Stomach (tissue), 9 donors: ENCODE data around the gene FAM89B. TPM values are rescaled to one million over a fixed set of nuclear protein-coding genes. Genes with fewer than 3 reads are reported as not detected.

Experiments
- DNase-seq, 2 donors: peaks; one replicate each; pipeline versions ENCODE4 v3.0.0 to v3.0.0-alpha.2; 2013 to 2019
- H3K27ac ChIP-seq, 5 donors: fragments of 200-600 bp in 4 of 5; sonication (generic) in 4 of 5; one replicate each; pipeline ENCODE4 v1.5.1; 2013 to 2019; ENCODE audit warnings: mild to moderate bottlenecking in 1 of 5, moderate library complexity in 1 of 5
- H3K27me3 ChIP-seq, 3 donors: fragments of 200-600 bp; sonication (generic); one replicate each; pipeline ENCODE4 v1.5.1; 2017 to 2019; ENCODE audit warnings: mixed run types in 1 of 3
- H3K36me3 ChIP-seq, 4 donors: fragments of 200-600 bp; sonication (generic); 1 replicate in 3 of 4; 2 replicates in 1 of 4; pipeline ENCODE4 v1.5.1; 2016 to 2019
- H3K4me1 ChIP-seq, 4 donors: fragments of 200-600 bp; sonication (generic); one replicate each; pipeline ENCODE4 v1.5.1; 2016 to 2019
- H3K4me3 ChIP-seq, 4 donors: fragments of 200-600 bp; sonication (generic) in 3 of 4; one replicate each; pipeline ENCODE4 v1.5.1; 2016 to 2019; ENCODE audit warnings: mild to moderate bottlenecking in 1 of 4
- H3K9me3 ChIP-seq, 4 donors: fragments of 200-600 bp; sonication (generic); one replicate each; pipeline ENCODE4 v1.5.1; 2016 to 2019
- EP300 ChIP-seq: sonication (generic); formaldehyde crosslinking; IDR thresholded peaks from one replicate; pipeline ENCODE4 v1.6.1; 2017; ENCODE audit warnings: antibody characterized with exemption
- POLR2A ChIP-seq, 4 donors: fragments of 450-650 bp; IDR thresholded peaks; one replicate each; pipeline ENCODE4 v1.6.1; 2016; ENCODE audit warnings: antibody characterized with exemption in 4 of 4, control low read depth in 2 of 4, mild to moderate bottlenecking in 1 of 4, moderate library complexity in 1 of 4
- POLR2AphosphoS5 ChIP-seq, 3 donors: sonication (generic); formaldehyde crosslinking; IDR thresholded peaks; one replicate each; pipeline ENCODE4 v1.6.1; 2016; ENCODE audit warnings: antibody characterized with exemption in 3 of 3
- WGBS, 5 donors: extraction: QIAGEN DNeasy Blood & Tissue Kit in 3 of 5; methylation state at CpG; one replicate each; pipeline versions ENCODE4 v1.1.5 to v1.1.7; 2013 to 2018; 5-methylcytosine and 5-hydroxymethylcytosine counted together
- intact Hi-C: fragments of 100-400 bp; cut with DNase I; formaldehyde crosslinking; loops from one replicate; pipeline ENCODE4 v1.15.1; 2023; ENCODE audit warnings: low total_unique reads
- polyA plus RNA-seq, 3 donors: library from polyadenylated mRNA; stranded (reverse); fragments of 200-250 nt; gene quantifications; one replicate each; pipeline ENCODE4 v1.2.3, GENCODE V29; 2013
- total RNA-seq, 5 donors: library from RNA; depleted of rRNA; stranded (reverse); fragments of >200 nt; gene quantifications; one replicate each; pipeline versions ENCODE4 v1.1.0 to v1.2.3, GENCODE V29; 2014 to 2016
- TF ChIP-seq, protein P1 (sequence below), 7 experiments: fragments of 450-650 bp in 4 of 7; fragments of 200-600 bp in 3 of 7; sonication (generic) in 3 of 7; IDR thresholded peaks; one replicate each; pipeline ENCODE4 v1.5.1; 2016 to 2019; ENCODE audit warnings: antibody characterized with exemption in 7 of 7, control low read depth in 2 of 7, mild to moderate bottlenecking in 1 of 7
- donor health status: healthy with polysubstance abuse.
- donor health status: Bipolar disorder and iron deficiency.
- donor health status: healthy.

FAM89B gene
- total and polyA plus RNA-seq, 8 donors: 3.9 to 68.2 (median 56.8) TPM

DNA sequence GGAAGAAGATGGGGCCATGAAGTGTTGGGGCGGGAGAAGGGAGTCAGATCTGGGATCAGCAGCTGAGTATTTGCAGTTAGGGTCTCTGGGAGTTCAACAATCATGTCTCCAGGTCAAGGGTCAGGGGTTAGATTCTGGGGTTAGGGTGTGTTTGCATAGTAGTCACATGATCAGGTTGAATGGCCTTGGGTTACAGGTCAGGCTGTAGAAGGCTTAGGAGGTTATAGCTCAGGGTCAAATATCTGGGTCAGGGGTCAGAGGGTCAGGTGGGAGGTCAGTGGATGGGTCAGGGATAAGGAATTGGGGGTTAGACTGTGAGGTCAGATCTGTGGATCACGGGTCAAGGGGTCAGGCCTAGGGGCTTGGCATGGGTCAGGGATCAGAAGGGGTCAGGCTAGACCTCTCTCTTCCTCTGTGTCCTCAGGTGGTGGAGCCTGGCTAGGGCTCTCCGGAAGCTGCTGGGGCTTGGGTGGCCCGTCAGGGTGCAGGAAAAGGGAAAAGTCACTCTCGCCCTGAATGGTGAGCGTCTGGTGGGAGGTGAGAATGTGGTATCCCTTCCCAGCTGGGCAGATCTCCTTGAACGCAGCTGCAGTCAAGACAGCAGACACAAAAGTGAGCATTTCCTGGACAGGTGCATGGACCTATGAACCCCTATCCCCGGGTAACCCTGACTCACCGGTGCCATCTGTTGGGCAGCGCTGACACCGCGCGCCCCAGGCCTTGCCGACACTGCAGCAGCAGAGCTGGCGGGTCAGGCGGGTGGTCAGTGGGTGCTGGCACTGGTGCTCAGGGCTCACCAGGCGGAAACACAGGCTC lies 20.6 kb upstream of the FAM89B start:
- intact Hi-C loops: no loop called here
- DNase-seq: peak; percentile 81 to 86
- WGBS, 5 donors: 47 to 56% (median 52%) methylated on average over 12 to 17 of the region's 17 CpGs
- peak overlapping the region in 1 of 4 donors; percentile 30 for H3K4me3 ChIP-seq
- H3K27ac ChIP-seq: peak overlapping the region; percentile 39 to 68 (median 55)
- H3K27me3 ChIP-seq: no peaks in the 10 kb centered on the region
- peaks cover 0 to 63% (median 36%) of the 10 kb centered on the region in 4 donors for H3K36me3 ChIP-seq
- H3K9me3 ChIP-seq: no peaks in the 10 kb centered on the region
- peaks cover 28 to 74% (median 64%) of the 10 kb centered on the region in 4 donors for H3K4me1 ChIP-seq
- TF ChIP-seq POLR2AphosphoS5 (IDR thresholded peaks at IDR 0.05) (peak in 2 of 3 donors; percentile 23 to 61), POLR2A (IDR thresholded peaks at IDR 0.05) (no peak), EP300 (no peak)
- TF ChIP-seq, protein P1, sequence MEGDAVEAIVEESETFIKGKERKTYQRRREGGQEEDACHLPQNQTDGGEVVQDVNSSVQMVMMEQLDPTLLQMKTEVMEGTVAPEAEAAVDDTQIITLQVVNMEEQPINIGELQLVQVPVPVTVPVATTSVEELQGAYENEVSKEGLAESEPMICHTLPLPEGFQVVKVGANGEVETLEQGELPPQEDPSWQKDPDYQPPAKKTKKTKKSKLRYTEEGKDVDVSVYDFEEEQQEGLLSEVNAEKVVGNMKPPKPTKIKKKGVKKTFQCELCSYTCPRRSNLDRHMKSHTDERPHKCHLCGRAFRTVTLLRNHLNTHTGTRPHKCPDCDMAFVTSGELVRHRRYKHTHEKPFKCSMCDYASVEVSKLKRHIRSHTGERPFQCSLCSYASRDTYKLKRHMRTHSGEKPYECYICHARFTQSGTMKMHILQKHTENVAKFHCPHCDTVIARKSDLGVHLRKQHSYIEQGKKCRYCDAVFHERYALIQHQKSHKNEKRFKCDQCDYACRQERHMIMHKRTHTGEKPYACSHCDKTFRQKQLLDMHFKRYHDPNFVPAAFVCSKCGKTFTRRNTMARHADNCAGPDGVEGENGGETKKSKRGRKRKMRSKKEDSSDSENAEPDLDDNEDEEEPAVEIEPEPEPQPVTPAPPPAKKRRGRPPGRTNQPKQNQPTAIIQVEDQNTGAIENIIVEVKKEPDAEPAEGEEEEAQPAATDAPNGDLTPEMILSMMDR (IDR thresholded peaks at IDR 0.05): peak in 4 of 7 experiments; percentile 25 to 36 (median 34)

DNA sequence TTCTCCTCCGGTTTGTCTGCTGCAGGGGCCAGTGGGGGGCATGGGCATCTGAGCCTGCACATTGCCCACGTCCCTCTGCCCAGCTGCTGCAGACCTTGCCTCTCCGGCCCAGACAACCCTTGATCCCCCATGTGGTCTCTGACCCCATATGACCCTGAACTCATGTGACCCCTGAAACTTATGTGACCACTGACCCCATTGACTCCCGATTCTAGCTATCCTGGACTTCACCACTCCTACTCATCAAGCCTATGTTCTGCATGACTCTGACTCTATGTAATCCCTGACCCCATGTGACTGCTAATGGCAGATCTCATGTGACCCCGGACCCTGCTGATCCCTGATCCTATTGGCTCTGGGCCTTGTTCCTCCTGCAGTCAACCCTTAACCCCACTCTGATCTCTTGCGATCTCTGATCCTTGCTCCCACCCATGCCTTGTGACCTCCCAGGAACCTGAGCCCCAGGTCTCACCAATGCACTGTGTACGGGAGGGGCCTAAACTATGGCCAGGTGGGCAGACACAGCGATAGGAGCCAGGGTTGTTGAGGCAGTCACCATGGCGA lies 19.9 kb upstream of the FAM89B start:
- peaks cover 26 to 74% (median 64%) of the 10 kb centered on the region in 4 donors for H3K4me1 ChIP-seq
- no peaks in the 10 kb centered on the region for H3K27me3 ChIP-seq
- no peak for DNase-seq
- H3K4me3 ChIP-seq: no peak overlapping the region
- intact Hi-C loops: no loop called here
- H3K27ac ChIP-seq: peak overlapping the region in 1 of 5 donors; percentile 55
- WGBS, 5 donors: 74 to 86% (median 81%) methylated on average over 8 to 9 of the region's 9 CpGs
- TF ChIP-seq, protein P1 (IDR thresholded peaks at IDR 0.05): no peak
- TF ChIP-seq POLR2A (IDR thresholded peaks at IDR 0.05) (no peak), POLR2AphosphoS5 (IDR thresholded peaks at IDR 0.05) (no peak), EP300 (no peak)
- H3K9me3 ChIP-seq: no peaks in the 10 kb centered on the region
- peaks cover 0 to 57% (median 33%) of the 10 kb centered on the region in 4 donors for H3K36me3 ChIP-seq

DNA sequence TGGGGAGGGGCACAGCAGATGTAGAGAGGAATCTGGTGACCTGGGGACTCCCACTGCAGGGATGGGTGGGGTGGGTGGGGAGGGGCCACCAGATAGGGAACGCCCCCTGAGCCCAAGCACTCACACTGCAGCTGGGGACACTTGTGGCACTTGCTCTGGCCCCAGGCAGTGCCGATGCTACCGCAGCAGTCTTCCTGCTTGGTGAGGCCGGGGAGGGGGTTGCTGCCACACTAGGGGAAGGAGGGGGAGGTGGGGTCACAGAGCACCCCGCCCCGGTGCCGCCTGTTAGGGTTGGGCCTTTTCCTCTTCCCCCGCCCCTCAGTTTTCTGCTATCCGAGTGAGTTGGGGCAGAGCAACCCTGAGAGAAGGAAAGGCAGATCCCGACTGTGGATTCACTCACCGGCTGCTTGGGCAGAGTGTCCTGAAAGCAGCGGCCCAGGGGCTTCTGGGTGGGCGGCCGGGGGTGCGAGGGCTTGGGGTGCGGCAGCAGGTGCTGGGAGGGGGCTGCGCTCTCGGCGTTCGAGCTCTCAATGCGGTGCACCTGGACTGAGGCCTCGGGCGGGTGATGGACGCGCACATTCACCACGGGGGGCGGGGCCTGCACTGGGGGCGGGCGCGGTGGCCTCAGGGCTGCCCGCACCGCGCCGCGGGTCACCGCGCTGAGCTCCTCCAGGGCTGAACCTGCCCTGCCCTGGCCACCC lies 18.9 kb upstream of the FAM89B start:
- peaks cover 0 to under 1% (median 0%) of the 10 kb centered on the region in 3 donors for H3K27me3 ChIP-seq
- H3K9me3 ChIP-seq: no peaks in the 10 kb centered on the region
- WGBS, 5 donors: 61 to 72% (median 68%) methylated on average over 25 to 37 of the region's 37 CpGs
- peaks cover 0 to 47% (median 28%) of the 10 kb centered on the region in 4 donors for H3K36me3 ChIP-seq
- intact Hi-C loops: no loop called here
- peaks cover 27 to 73% (median 66%) of the 10 kb centered on the region in 4 donors for H3K4me1 ChIP-seq
- H3K4me3 ChIP-seq: no peak overlapping the region
- peak overlapping the region in 4 of 5 donors; percentile 4 to 96 (median 26) for H3K27ac ChIP-seq
- no peak for TF ChIP-seq EP300
- no peak for TF ChIP-seq POLR2A (IDR thresholded peaks at IDR 0.05)
- TF ChIP-seq, protein P1 (IDR thresholded peaks at IDR 0.05): no peak
- no peak for TF ChIP-seq POLR2AphosphoS5 (IDR thresholded peaks at IDR 0.05)
- peak in 1 of 2 donors; percentile 79 for DNase-seq
